Suppressor macrophage (primary cell): ENCODE results near the gene DAP.
A peak's percentile ranks its signal among the peaks of the same experiment; 100 is the strongest.

Experiments
- DNase-seq, 4 experiments: peaks; one replicate each; pipeline ENCODE4 v3.0.0-alpha.2; 2020 to 2022

Gene DAP

GRCh38 chr5:10708189-10708944 is 52.7 kb downstream of the DAP start:
- DNase-seq, result no peak

- no peak for DNase-seq
These were observed 53.6 kb downstream of the DAP start for GRCh38 chr5:10707198-10708142.

GRCh38 chr5:10706326-10706725 is 54.7 kb downstream of the DAP start:
- no peak for DNase-seq

- DNase-seq, result no peak
These were observed 55.3 kb downstream of the DAP start for GRCh38 chr5:10705747-10706146.

- DNase-seq, result peak; percentile 50 to 87 (median 66)
These were observed 55.9 kb downstream of the DAP start for GRCh38 chr5:10704949-10705621.

GRCh38 chr5:10703676-10704075 is 57.4 kb downstream of the DAP start:
- DNase-seq, result no peak

- DNase-seq, result no peak
These were observed 58.0 kb downstream of the DAP start for GRCh38 chr5:10702911-10703491.

- peak in 1 of 4 experiments; percentile 13 for DNase-seq
These were observed 58.9 kb downstream of the DAP start for GRCh38 chr5:10702040-10702629.

GRCh38 chr5:10701567-10702039 is 59.4 kb downstream of the DAP start:
- peak; percentile 27 to 54 (median 42) for DNase-seq

GRCh38 chr5:10700516-10700915 is 60.5 kb downstream of the DAP start:
- no peak for DNase-seq

- no peak for DNase-seq
These were observed 61.0 kb downstream of the DAP start for GRCh38 chr5:10699987-10700386.

- DNase-seq, result no peak
These were observed 61.7 kb downstream of the DAP start for GRCh38 chr5:10699281-10699874.

GRCh38 chr5:10695759-10696543 is 65.1 kb downstream of the DAP start:
- no peak for DNase-seq

- DNase-seq, result peak; percentile 67 to 84 (median 77)
These were observed 65.9 kb downstream of the DAP start for GRCh38 chr5:10695055-10695649.

- no peak for DNase-seq
These were observed 68.9 kb downstream of the DAP start for GRCh38 chr5:10691826-10692785.

- DNase-seq, result no peak
These were observed 70.3 kb downstream of the DAP start for GRCh38 chr5:10690460-10691440.

GRCh38 chr5:10689391-10690081 is 71.5 kb downstream of the DAP start:
- peak in 3 of 4 experiments; percentile 35 to 51 (median 44) for DNase-seq
